GM19397 (cell line): Measurements from ENCODE around the gene PPP3CA.

Experiments used
- ATAC-seq: cut with Tn5 transposase; IDR thresholded peaks from one replicate; pipeline ENCODE4 v1.9.1; 2021; ENCODE audit warnings: mild to moderate bottlenecking, moderate library complexity; ENCODE audit not compliant: unreplicated experiment

The PPP3CA gene

DNA sequence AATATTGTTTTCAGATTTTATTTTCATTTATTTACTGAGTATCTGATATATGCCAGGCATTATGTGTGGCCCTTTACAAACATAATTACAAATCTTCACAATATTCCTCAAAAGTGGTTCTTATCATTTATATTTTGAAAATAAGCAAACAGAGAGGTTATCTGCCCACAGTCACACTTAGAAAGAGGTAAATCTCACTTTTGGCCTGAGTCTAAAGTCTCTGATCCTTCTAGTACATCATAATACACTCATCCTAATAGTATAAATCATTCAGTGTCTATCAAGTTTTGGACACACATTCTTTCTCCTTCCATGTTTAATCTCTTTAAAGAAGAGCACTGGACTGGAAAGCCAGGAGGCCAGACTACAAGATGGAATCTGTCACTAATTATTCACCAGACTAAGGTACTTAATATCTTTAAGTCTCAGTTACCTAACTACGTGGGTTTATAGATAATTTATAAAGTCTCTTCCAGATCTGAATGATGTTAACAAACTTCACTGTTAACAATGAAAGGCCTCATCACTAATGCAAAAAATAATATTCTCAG lies 281.3 kb downstream of the PPP3CA start:
- ATAC-seq, result no peak

DNA sequence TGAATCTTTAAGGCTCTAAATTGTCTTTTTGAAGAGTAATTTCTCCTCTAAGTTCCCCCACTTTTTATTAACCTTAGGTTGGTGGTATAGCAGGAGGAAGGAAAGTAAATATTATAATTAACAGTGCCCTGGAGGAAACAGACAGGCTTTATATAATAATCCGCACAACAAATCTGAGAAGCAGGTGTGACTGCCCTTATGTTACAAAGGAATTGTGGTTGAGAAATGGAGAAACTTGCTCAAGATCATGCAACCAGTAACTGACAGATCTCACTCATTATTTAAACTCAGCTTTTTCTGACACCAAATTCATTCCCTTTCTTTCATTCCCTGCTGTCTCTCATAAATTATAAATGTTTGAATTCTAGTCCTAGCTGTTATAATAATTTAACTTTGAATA lies 282.0 kb downstream of the PPP3CA start:
- no peak for ATAC-seq

DNA sequence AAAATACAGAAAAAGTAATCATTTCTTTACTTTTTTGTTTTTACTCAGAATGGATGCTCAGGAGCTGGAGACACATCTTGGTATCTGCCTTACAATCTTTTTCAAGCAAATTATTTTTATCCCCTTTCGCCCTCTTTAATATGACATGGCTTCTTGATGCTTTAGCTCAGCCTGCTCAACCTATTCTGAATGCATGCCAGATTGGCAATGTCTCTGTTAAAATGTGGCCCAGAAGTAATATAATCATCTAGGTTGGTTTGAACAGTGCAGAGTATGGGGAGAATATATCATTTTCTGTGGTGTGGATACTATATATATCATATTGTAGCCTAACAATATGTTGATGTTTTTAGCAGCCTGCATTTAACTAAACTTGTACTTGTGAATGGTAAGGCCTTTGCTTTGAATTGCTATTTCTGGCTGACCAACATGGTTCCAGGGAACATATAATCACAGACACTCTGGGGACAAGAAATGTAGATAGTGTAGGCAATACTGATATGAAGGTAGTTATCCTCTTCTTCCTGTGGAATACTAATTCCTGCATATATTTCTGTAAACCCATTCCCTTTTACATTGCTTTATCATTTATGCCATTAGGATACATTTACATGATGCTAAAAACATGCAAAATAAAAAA lies 282.7 kb downstream of the PPP3CA start:
- no peak for ATAC-seq

DNA sequence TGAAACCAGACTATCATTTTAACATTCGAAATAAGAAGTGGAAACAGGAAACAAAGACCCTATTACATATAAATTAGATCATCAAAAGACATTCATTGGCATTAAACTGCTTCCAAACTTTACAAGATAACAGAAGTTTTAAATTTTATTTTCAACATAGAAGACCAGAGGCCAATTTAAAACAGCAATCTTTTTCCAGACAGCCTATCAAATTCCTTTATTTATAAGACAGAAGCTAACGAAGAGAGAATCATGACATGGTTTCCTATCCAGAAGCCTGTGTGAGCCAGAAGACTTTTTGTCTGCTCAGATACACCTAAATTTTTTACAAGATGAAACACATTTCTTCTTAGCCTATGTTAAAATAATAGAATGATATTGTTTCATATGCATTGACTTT lies 291.9 kb downstream of the PPP3CA start:
- no peak for ATAC-seq

DNA sequence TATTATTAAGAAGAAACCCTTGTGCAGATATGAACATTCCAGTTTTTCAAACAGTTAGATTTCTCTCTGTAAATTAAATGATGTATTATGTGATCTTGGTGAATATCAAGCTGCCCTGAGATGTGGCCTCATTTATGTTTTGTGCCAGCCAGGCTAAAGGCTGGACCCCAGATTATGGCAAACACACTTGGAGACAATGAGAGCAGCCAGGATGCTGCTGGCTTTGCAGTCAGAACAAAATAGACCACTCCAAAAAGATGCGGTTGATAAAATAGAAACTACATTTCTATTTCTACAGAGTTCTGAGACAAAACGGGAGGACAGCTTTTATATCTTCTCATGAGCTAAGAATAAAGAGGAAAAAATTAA lies 296.5 kb downstream of the PPP3CA start:
- ATAC-seq, result no peak

DNA sequence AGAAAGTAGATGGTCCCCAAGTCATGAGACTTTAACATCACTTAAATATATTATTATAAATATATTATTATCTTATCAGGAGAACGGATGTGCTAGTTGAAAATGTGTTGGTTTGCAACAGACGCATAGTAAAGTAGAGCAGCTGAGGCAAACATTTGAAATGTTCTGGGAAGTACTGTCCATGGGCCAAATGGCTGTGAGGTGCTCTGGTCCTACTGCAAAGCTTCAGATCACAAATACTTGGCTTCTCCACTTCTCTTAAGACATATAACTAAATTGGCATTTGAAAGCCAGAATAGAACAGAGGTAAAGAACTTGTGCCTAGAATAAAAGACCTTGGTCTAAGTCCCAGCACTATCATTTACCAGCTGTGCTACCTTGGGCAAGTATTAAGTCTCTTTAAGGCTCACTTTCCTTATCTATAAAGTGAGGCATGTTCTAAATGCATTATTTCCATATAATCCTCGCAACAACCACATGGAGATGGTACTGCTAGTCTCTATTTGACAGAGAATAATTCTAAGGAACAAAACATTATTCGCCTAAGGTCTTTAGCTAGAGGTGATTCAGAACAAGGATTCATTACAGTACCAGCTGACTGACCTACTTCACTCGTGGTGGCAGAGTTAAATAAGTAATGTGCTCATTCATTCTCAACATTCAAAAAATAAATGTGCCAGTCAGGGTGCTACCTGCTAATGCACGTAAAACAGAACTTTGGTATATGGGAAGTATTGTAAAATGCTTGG lies 297.1 kb downstream of the PPP3CA start:
- ATAC-seq, result no peak

DNA sequence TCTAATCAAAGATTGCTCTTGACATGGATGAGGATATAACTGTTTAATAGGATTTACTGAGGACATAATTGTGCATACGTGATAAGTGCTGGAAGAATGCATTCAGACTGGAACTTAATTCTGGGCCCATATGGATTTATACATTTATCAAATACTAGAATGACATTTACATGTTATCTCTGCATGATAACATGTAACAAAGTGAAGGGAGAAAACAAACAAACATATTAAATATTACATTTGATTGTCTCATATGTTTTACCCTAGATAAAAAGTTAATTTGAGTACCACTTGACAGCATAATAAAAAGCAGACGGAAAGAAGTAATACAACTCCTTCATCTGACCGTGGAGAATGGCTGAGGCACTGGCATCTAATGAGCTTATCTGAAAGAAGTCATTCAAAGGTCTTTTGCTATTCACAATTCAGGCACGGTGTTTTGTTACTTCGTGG lies 297.8 kb downstream of the PPP3CA start:
- ATAC-seq, result no peak

DNA sequence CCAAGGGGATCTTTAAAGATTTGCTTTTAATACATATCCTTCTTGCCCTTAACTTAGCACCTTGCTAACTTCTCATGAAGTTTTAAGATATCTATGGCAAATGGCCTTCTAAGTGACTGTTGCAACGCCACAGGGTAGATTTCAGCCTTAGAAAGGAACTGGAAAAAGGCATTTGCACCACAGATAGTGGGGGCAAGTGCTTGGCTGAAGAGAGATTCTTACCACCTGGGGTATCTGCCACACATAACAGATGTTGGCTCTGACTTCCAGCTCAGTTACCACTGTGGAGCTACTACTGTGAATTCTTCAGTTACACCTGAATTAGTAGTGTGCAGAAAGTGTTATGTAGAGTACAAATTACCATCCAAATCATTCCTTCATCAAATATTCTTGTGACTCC lies 302.6 kb downstream of the PPP3CA start:
- no peak for ATAC-seq

DNA sequence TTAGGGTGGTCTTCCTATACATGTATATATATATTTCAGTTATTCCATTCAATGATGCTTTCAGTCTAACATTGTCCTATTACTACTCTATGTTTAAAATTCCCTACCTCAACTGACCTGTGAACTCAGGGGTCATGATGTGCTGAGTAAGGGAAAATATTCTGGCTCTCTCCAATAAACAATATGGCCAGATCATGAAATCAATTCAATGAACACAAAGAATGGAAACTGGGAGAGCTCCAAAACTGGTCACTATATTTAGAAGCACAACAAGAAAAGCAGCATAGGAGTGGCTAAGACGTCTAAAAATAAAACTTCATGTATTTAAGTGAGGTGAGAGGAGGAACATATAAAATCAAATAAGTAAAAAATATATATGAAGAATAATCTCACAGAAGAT lies 304.5 kb downstream of the PPP3CA start:
- no peak for ATAC-seq

DNA sequence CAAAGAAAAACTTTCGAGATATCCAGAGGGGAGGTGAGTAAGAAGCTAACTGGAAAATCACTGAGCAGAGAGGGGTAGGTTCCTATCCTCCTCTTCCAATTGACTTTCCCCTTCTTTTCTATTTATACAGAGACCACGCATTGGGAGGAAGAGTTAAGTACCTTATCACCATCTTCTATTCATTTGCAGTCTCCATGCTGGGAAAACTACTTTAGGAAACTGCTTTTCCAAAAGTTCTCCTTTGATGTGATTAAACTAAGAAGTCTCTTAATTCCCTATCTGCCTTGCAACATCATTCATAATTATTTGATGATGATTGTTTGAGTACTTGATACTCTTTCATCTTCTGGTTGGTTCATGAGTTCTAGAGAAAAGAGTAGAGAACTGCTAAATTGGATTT lies 306.6 kb downstream of the PPP3CA start:
- ATAC-seq, result no peak

DNA sequence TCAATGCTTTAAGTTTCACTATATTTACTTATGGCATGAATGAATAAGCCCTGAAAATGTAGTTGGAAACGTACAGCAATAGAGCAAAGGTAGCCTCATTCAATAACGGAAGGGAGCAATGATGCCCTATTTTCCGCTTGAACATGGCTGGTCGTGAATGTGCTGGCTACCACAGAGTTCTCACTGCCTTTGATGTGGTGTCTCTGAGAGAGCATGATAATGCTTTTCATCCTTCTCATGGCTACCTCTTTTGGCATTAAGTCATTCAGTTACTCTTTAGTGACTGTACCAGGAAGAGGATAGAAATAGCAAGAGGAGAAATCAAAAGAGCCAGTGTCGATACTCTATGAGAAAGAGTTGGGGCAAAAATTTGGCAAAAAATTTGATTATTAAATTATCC lies 308.0 kb downstream of the PPP3CA start:
- no peak for ATAC-seq

DNA sequence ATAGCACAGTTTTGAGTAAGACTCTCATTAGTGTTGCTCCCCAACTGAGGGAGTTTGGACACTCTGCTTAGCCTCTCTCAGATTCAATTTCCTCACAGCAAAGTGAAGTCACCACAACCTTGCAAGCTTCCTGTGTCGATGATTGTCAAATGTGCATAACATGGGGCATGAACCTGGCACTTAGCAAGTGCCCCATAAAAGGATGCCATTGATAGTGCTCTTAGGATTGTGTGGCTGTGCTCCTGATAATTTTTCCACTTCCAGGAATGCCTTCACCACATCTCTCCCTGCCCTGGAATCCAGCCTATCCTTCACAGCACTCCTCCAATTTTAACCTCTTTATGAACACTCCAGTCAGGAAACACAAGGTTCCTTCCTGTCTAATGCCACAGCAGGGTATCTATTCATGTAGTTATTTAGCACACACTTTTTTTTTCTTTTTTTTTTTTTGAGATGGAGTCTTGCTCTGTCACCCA lies 309.4 kb downstream of the PPP3CA start:
- ATAC-seq, result no peak

DNA sequence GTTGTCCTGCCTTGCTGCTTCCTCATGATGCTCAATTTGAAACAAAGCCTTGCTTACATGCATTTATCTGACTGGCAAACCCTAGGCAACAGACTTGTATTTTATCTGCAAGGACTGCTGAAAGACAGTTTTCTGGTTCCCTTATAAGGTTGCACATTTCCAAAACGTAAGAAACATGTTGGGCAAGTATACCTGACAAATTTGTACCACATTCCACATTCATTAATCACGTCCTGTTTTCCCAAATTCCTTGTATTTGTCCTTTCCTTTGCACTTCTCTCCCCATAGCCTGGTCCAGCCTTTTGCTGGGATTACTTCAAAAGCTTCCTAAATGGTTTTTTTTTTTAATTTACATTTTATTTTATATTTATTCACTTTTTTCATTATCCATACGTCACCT lies 310.1 kb downstream of the PPP3CA start:
- ATAC-seq, result no peak

DNA sequence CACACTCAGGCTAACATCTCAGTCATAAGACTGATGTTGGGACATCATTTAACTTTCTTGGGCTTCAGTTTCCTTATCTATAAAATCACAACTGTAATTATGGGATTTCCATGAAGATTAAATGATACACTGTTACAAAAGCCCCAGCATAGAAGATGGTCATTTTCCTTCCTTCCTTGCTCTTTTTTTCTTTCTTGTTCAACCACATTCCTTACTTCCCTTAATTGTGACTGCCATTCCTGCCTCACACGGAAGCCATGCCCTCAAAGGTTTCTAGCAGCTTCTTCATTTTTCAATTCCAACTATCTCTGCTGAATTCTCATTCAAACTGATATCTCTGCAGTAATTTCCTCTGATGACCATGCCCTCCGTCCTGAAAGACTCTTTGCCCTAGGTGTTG lies 311.8 kb downstream of the PPP3CA start:
- no peak for ATAC-seq

DNA sequence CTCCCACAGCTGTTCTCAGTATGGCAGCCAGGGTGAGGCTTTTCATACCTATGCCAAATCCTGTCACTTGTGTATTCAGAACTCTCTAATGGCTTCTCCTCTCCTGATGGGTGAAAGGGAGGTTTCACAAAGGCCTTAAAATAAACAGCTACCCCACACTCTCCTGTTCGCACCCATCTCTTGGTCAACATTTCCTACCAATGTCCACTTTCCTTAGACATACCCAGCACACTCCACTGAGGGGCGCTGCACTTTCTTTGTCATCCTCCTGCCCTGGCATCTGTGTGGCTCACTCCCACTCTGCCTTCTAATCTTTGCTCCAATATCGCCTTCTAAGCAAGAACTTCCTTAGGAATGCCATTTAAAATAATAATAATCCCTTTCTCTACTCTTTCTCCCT lies 313.3 kb downstream of the PPP3CA start:
- no peak for ATAC-seq

DNA sequence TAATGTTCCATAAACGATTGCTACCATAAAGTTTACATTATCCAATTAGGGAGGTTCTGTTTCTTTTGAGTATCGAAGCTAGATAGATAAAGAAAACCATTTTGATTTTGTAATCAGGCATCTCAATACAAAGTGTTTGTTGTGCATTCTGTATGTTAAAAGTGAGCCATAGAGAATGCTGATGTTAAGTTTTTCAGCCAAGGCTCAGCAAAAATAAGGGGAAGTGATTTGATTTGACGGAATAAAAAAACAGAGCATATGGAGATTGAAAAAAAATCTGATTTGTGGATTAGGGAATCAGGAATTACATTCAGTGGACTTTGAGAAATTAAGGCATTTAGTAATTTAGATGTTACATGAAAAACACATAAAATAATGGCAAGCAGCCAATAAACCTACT lies 314.8 kb downstream of the PPP3CA start:
- no peak for ATAC-seq

DNA sequence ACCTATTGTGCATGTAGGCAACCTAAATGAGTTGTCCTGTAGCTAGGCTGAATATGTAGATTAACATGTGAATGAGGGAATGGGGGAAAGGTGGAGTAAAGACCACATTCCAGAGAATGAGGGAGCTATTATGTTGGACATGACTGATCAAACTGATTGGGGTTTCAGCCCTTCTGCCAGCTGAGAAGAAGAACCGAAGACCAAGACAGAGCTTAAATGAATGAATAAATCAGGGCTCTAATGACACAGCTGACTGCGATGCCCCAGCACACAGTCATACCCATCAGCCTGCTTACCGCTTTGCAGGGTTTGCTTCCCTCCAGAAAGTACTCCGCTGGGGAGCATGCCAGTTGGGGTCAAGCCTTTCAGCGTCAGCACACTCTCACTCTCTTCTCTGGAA lies 315.4 kb downstream of the PPP3CA start:
- no peak for ATAC-seq

DNA sequence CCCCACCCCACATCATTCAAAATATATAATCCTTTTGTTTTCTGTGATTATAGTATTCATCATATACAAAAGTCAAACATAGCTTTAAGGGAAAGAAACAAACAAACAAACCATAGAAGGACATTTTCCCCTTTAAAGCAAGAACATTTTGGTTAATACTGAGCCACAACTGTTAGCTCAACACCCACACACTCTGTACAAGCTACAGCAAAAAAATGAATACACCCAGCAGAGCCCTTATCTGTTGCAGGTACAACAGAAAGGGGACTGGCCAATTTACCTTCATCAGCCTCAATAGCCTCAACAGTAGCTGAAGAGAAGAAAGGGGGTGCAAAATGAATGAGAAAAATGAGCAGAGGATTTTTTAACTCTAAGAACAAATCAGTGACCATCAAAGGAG lies 318.4 kb downstream of the PPP3CA start:
- ATAC-seq, result no peak

DNA sequence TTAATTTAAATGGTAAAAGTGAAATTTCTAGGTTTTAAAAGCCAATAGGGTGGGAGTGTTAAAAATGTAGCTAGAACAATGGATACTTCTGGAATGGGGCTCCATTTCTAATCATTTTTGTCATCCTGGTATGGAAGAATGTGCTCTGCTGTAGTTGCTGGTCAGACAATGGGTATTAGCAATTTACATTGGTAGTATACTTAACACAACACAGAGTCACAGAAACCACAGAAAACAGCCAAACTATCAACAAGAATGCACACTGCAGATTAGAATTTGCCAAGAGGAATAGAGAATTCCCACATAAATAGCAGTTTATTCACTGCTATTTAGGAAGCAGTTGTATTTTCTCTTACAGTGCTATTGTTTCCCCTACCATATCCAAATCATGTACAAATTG lies 319.6 kb downstream of the PPP3CA start:
- ATAC-seq, result no peak

DNA sequence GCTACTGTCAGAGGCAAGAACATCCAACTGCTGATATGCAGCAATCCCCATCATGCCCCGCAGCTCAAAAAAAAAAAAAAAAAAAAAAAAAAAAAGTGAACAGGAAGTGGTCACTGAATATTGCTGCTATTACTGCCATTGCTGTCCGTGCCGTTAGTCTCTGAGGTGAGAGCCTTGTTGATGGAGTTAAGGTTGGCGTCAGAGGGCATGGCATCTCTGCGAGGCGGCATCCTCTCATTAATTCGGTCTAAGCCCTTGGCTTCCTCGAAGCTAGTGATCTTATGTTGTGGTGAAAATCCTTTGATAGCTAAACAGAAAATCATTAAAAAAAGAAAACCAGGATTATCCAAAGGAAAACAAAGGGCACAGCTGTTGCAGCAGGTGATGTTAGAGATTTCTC lies 321.6 kb downstream of the PPP3CA start:
- ATAC-seq, result no peak

DNA sequence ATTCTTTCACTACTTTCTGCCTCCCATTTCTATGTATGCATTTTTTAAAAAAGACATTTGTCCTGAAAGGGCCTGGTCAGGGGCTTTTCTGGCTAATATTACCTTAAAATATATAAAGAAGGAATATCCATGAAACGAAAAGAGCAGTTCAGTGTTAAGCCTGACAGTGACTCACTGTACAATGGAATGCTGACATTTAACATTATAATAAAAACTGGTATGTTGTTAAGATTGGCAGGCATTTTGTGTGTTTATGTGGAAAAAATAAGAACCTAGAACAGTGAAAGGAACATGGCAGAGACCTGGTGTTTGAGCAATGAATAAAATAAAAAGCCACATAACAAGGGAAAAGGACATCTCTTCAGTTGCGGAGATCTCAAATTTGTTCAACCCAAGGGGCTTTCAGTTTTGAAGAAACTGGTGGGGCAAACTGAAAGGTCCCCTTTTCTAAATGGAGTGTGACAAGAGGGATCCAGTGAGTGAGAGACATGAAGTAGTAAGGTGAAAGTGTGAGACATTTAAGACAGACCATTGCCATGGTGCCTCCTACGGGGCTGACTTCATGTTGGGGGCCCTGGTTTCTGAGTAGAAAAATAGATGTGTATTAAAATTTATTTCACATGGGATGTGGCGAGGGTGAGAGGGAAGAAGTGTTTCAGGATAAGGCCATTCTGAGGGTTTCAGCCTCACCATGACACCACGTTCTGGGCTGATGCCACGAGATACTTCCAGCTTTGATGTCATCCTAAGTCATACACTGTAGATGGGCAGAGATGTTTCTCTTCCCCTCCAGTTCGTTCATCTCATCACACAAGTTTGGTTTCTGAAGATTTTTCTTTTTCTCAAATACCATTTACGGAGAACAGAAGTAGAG lies 324.9 kb downstream of the PPP3CA start:
- ATAC-seq, result no peak
